HG02943 (cell line): ENCODE results near the gene GPR149.
A peak's percentile ranks its signal among the peaks of the same experiment; 100 is the strongest.

ENCODE experiments used
- ATAC-seq: cut with Tn5 transposase; IDR thresholded peaks from one replicate; pipeline ENCODE4 v1.9.1; 2021; ENCODE audit warnings: mild to moderate bottlenecking, low read depth, moderate library complexity; ENCODE audit not compliant: unreplicated experiment

Gene GPR149

GRCh38 chr3:154345422-154346122 lies 84.4 kb downstream of the GPR149 start:
- no peak for ATAC-seq

GRCh38 chr3:154338570-154338969 lies 91.4 kb downstream of the GPR149 start:
- ATAC-seq = no peak

- ATAC-seq = no peak
Measured at GRCh38 chr3:154338008-154338407, 92.0 kb downstream of the GPR149 start.

GRCh38 chr3:154334973-154335420 lies 95.0 kb downstream of the GPR149 start:
- ATAC-seq = no peak

GRCh38 chr3:154327871-154328270 lies 102.1 kb downstream of the GPR149 start:
- no peak for ATAC-seq

GRCh38 chr3:154324919-154325318 lies 105.1 kb downstream of the GPR149 start:
- no peak for ATAC-seq

GRCh38 chr3:154323891-154324738 lies 105.9 kb downstream of the GPR149 start, which contains the start of gene DHX36:
DHX36 (minus strand) TSS chr3:154324487; CDS start chr3:154324416, 71 bp downstream.
- peak; percentile 94 for ATAC-seq

- no peak for ATAC-seq
Measured at GRCh38 chr3:154316974-154317767, 112.8 kb downstream of the GPR149 start.

- ATAC-seq = no peak
Measured at GRCh38 chr3:154314152-154314551, 115.8 kb downstream of the GPR149 start.

GRCh38 chr3:154310840-154311239 lies 119.2 kb downstream of the GPR149 start:
- ATAC-seq = no peak

GRCh38 chr3:154307363-154307762 lies 122.6 kb downstream of the GPR149 start:
- ATAC-seq = no peak

- ATAC-seq = no peak
Measured at GRCh38 chr3:154304936-154305335, 125.1 kb downstream of the GPR149 start.

GRCh38 chr3:154304116-154304786 lies 125.7 kb downstream of the GPR149 start:
- ATAC-seq = no peak

GRCh38 chr3:154301561-154301960 lies 128.4 kb downstream of the GPR149 start:
- ATAC-seq = no peak

- no peak for ATAC-seq
Measured at GRCh38 chr3:154294016-154294415, 136.0 kb downstream of the GPR149 start.

GRCh38 chr3:154290187-154290586 lies 139.8 kb downstream of the GPR149 start:
- no peak for ATAC-seq
